Measurements from ENCODE around the gene STK25.

The STK25 gene

DNA sequence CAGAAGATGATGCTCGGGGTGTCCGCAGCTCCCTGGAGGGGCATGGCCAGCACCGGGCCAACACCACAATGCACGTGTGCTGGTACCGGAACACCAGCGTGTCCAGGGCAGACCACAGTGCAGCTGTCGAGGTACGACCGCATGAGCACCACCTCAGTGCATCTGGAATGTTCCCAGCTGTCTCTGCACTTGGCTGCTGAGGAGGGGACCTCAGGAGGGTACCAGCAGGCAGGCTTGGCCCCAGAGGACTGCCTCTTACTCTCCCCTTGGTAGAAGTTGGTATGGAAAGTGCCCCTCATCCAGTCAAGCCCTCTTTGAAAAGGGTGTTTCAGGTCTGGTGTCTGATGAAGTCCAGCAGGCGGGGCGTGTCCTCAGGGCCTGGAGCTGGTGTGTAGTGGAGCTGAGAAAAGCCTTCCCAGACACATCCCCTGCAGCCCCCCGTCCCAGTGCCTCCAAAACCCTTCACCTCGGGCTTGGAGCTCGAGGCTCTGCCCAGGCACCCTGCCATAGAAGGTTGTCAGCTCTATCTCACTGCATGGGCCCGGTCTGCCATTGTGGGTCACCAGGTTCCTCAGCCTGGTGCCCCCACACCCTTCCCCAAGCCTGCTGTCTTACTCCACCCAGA is 16.7 kb downstream of the STK25 start:
- H3K4me3 ChIP-seq (ENCODE audit: low read depth, low read length) = no peak overlapping the region
- TF ChIP-seq, protein P1, sequence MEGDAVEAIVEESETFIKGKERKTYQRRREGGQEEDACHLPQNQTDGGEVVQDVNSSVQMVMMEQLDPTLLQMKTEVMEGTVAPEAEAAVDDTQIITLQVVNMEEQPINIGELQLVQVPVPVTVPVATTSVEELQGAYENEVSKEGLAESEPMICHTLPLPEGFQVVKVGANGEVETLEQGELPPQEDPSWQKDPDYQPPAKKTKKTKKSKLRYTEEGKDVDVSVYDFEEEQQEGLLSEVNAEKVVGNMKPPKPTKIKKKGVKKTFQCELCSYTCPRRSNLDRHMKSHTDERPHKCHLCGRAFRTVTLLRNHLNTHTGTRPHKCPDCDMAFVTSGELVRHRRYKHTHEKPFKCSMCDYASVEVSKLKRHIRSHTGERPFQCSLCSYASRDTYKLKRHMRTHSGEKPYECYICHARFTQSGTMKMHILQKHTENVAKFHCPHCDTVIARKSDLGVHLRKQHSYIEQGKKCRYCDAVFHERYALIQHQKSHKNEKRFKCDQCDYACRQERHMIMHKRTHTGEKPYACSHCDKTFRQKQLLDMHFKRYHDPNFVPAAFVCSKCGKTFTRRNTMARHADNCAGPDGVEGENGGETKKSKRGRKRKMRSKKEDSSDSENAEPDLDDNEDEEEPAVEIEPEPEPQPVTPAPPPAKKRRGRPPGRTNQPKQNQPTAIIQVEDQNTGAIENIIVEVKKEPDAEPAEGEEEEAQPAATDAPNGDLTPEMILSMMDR (IDR thresholded peaks at IDR 0.05; ENCODE audit: insufficient read depth, low read depth, low read length, missing control alignments) = no peak
- DNase-seq (ENCODE audit: low read depth) = no peak

DNA sequence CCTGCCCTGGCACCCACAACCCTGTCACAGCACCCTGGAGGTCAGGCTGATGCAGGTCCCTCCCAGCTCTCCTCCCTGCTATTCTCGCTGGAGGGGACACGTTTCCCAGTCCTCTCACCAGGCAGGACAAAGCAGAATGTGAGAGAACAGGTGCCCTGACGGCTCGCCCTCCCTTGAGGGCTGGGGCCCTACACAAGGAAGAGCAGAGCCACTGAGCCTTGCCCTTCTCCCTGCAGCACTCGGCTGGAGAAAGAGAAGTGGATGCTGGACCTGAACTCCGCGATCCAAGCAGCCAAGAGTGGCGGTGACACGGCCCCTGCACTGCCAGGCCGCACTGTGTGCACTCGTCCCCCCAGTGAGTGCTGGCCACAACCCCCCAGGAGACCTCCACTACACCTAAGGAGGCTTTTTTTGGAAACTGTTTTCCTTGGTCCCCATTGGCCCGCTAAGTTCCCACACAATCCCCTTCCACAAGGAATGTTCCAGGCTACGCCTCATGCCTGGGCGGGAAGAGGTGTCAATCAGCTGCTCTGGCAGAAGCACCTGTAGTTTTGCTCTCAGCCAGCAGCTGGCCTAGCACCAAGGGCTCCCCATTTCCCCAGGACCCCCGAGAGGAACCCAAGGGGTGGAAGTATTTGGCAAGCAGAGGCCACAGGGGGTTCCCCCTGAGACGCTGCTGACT is 17.4 kb downstream of the STK25 start:
- TF ChIP-seq, protein P1 (IDR thresholded peaks at IDR 0.05; ENCODE audit: insufficient read depth, low read depth, low read length, missing control alignments) = no peak
- no peak overlapping the region for H3K4me3 ChIP-seq (ENCODE audit: low read depth, low read length)
- no peak for DNase-seq (ENCODE audit: low read depth)

DNA sequence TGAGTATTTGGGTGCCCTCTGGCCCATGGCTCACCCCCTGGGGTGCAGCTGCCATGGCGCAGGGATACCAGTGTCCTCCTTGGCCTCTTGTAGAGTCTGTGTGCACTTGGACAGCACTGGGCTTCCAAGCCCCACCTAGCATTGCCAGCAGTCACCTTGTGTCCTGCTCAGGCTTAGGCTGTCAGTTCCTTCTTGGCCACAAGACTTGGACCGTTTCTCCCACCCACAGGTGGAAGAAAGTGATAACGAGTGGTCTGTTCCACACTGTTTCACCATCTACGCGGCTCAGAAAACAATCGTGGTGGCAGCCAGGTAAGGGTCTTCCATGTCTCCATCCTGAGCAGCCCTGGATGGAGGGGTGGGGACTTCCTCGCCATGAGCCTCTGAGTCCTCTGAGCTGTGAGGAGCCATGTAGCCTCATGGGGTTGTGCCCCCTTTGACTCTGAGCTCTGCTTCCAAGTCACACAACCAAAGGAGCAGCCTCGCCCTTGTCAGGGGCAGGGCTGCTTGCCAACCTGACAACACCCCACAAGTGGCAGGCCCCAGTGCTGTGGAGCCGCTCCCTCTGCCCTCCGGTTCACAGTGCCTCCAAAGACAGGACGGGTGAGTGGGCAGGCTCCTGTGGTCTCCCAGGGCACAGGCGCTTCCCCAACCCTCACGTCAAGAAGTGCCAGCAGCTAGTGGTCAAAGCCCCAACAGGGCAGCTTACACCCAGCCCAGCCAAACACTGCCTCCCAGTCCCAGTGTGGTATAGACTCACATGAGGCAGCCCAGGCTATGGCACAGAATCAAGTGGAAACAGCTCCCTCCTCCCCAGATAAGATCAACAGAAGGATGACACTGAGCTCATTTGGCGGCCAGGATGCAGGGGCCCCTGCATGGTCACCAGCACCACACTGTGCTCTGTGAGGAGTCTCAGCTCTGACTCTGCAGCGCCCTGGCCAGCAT is 18.4 kb downstream of the STK25 start:
- TF ChIP-seq, protein P1 (IDR thresholded peaks at IDR 0.05; ENCODE audit: insufficient read depth, low read depth, low read length, missing control alignments) = no peak
- DNase-seq (ENCODE audit: low read depth) = no peak
- no peak overlapping the region for H3K4me3 ChIP-seq (ENCODE audit: low read depth, low read length)

DNA sequence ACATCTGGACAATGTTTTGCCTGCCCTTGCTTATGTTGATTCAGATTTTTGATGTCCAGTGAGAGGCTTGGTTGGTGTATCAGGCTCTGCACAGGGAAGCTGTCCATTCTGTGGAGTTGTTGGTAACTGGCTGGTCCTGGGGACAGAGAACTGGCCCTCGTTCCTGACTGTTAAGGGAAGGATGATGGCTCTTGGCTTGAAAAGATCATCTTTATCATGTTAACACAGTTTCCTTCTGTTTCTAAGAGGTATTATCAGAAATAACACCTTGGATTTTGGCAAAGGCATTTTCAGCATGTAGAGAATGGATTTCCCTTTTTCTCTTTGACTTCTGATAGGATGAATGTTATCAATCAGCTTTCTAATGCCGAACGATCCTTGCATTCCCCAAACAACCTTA is 19.3 kb downstream of the STK25 start:
- TF ChIP-seq, protein P1 (IDR thresholded peaks at IDR 0.05; ENCODE audit: insufficient read depth, low read depth, low read length, missing control alignments) = no peak
- no peak overlapping the region for H3K4me3 ChIP-seq (ENCODE audit: low read depth, low read length)
- no peak for DNase-seq (ENCODE audit: low read depth)

DNA sequence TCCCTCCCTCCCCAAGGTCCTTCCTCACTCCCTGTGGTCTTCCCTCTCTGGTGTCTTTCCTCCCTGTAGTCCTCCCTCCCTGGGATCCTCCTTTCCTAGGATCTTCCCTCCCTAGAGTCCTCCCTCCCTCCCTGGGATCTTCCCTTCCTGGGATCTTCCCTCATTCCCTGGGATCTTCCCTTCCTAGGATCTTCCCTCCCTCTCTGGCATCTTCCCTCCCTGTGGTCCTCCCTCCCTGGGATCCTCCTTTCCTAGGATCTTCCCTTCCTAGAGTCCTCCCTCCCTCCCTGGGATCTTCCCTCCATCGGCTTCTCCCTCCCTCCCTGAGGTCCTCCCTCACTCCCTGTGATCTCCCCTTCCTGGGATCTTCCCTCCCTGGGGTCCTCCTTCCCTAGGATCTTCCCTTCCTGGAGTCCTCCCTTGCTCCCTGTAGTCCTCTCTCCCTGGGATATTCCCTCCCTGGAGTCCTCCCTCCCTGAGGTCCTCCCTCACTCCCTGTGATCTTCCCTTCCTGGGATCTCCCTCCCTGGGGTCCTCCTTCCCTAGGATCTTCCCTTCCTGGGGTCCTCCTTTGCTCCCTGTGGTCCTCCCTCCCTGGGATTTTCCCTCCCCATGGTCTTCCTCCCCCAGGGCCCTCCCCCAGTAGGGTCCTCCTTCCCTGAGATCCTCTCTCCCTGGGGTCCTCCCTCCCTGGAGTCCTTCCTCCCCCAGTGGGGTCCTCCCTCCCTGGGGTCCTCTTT is 23.0 kb downstream of the STK25 start:
- H3K4me3 ChIP-seq (ENCODE audit: low read depth, low read length) = no peak overlapping the region
- DNase-seq (ENCODE audit: low read depth) = no peak
- TF ChIP-seq, protein P1 (IDR thresholded peaks at IDR 0.05; ENCODE audit: insufficient read depth, low read depth, low read length, missing control alignments) = no peak

DNA sequence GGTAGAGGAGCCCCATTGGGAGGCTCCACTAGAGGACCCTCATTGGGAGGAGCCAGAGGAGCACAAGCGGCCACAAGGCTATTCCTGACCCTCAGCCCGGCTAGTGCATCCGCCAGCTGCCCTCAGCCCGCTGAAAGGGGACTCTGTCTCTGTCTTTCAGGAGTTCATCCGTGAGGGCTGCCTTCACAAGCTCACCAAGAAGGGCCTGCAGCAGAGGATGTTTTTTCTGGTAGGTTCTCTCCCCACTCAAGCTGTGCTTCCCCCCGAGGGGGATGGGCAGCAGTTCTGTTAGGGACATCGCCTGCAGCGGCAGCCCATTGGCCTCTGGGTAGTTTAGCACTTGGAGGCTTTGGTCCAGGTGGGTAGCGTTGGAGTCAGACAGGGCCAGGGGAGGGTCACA is 25.1 kb downstream of the STK25 start:
- TF ChIP-seq, protein P1 (IDR thresholded peaks at IDR 0.05; ENCODE audit: insufficient read depth, low read depth, low read length, missing control alignments) = no peak
- DNase-seq (ENCODE audit: low read depth) = no peak
- H3K4me3 ChIP-seq (ENCODE audit: low read depth, low read length) = no peak overlapping the region

Data from GM12865 (cell line).